Measurements from ENCODE around the gene TNS3. TPM values are rescaled to one million over a fixed set of nuclear protein-coding genes. Genes with fewer than 3 reads are reported as not detected.

The TNS3 gene
- total RNA-seq, 4 donors from 2014 or later, result 34.6 to 52.5 (median 48.6) TPM

DNA sequence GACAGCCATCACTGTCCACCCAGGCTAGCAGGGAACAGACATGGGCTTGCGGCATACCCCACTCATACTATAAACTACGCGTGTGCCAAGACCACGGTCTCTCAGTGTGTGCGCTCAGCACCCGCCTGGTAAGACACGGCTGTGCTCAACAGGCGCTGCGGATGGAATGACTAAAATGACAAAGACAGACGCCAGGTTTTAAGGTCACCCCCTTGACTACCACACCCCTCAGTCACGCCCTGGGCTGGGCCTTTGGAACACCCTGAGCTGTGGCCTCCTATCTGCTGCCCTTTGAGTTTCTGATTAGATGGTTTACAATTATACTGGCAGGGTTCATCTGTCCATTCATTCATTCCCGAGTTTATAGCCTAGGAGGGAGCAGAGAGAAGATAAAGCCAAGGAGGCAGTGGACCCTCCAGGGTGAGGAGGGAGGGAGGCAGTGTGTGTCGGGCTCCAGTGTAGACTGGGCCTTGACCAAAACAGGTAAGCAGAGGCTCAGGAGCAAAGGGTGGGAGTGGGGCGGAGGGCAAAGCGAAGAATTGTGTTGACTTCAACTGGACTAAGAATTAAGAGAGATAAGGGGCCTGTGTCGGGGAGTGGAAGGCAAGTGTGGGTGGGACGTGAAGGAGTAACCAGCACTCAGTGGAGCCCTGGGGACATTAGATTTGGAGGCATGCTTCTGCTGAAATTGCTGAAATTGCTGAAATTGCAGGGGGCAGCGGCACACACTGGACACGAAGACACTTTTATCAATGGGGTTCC, 35.0 kb downstream of the TNS3 start:
- Histone ChIP-seq H3K4me3 (no peak overlapping the region), H3K27me3 (no peaks in the 10 kb centered on the region), H3K36me3 (no peaks in the 10 kb centered on the region), H3K27ac (replicated peaks in 1 of 4) (no peak overlapping the region), H3K9me3 (no peaks in the 10 kb centered on the region), H3K4me1 (peaks cover 12 to 29% (median 18%) of the 10 kb centered on the region in 4 donors)
- intact Hi-C loops (cut with DNase I), result no loop called here
- TF ChIP-seq, protein P1, sequence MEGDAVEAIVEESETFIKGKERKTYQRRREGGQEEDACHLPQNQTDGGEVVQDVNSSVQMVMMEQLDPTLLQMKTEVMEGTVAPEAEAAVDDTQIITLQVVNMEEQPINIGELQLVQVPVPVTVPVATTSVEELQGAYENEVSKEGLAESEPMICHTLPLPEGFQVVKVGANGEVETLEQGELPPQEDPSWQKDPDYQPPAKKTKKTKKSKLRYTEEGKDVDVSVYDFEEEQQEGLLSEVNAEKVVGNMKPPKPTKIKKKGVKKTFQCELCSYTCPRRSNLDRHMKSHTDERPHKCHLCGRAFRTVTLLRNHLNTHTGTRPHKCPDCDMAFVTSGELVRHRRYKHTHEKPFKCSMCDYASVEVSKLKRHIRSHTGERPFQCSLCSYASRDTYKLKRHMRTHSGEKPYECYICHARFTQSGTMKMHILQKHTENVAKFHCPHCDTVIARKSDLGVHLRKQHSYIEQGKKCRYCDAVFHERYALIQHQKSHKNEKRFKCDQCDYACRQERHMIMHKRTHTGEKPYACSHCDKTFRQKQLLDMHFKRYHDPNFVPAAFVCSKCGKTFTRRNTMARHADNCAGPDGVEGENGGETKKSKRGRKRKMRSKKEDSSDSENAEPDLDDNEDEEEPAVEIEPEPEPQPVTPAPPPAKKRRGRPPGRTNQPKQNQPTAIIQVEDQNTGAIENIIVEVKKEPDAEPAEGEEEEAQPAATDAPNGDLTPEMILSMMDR (IDR thresholded peaks at IDR 0.05), result no peak
- no peak for TF ChIP-seq EP300 (IDR thresholded peaks at IDR 0.05)
- no peak for TF ChIP-seq POLR2A (IDR thresholded peaks at IDR 0.05; ENCODE audit: low read depth)
- no peak for TF ChIP-seq POLR2AphosphoS5 (IDR thresholded peaks at IDR 0.05)
- no peak for DNase-seq (ENCODE audit: extremely low spot score)
- whole genome bisulfite sequencing, result 92% methylated on average over 19 of the region's 19 CpGs

DNA sequence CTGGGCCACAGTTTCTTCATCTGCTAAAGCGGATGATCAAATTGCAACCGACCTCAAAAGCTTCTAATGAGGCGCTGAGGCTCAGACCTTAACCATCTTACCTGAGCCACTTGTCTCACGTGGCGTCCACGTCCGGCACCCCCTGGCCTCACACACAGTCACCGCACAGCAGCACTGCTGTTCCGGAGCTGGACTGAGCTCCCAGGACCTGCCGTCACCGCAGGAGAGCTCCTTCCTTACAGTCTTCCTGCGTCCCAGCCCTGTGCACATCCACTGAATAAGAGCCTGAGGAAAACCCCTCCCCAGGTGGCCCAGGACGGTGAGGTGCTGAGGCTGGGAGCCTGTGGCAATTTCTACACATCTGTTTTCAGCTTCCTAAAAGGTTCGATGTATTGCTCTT, 35.7 kb downstream of the TNS3 start:
- DNase-seq (ENCODE audit: extremely low spot score), result no peak
- H3K27ac ChIP-seq (replicated peaks in 1 of 4), result no peak overlapping the region

DNA sequence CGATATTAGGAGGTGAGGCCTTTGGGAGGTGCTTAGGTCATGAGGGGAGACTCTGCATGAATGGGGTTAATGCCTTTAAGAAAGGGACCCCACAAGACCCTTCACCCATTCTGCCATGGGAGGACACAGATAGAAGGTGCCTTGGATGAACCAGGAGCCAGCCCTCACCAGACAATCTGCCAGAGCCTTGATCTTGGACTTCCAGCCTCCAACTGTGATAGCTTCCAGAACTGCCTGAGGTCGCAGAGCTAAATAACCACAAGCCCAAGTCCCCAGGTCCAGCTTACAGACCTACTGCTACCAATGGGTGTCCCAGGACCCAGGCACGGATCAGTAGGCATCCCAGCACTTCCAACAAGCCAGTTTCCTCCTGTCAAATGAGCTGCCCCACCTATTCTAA, 37.5 kb downstream of the TNS3 start:
- Histone ChIP-seq H3K27ac (replicated peaks in 1 of 4) (no peak overlapping the region), H3K27me3 (no peaks in the 10 kb centered on the region), H3K9me3 (no peaks in the 10 kb centered on the region), H3K4me3 (no peak overlapping the region), H3K4me1 (peaks cover 0 to 28% (median 8%) of the 10 kb centered on the region in 4 donors), H3K36me3 (no peaks in the 10 kb centered on the region)
- intact Hi-C loops (cut with DNase I), result no loop called here
- no peak for DNase-seq (ENCODE audit: extremely low spot score)
- TF ChIP-seq EP300 (IDR thresholded peaks at IDR 0.05) (no peak), POLR2A (IDR thresholded peaks at IDR 0.05; ENCODE audit: low read depth) (no peak), POLR2AphosphoS5 (IDR thresholded peaks at IDR 0.05) (no peak)
- TF ChIP-seq, protein P1 (IDR thresholded peaks at IDR 0.05), result no peak
- WGBS, result 93% methylated on average over 2 of the region's 3 CpGs

More for the DNA sequence above, 35.7 kb downstream of the TNS3 start:
- intact Hi-C loops (cut with DNase I), result no loop called here
- Histone ChIP-seq H3K4me3 (no peak overlapping the region), H3K9me3 (no peaks in the 10 kb centered on the region), H3K36me3 (no peaks in the 10 kb centered on the region), H3K27me3 (no peaks in the 10 kb centered on the region), H3K4me1 (peaks cover 4 to 22% (median 11%) of the 10 kb centered on the region in 4 donors)
- WGBS, result 96% methylated on average over 12 of the region's 14 CpGs
- TF ChIP-seq EP300 (IDR thresholded peaks at IDR 0.05) (no peak), POLR2A (IDR thresholded peaks at IDR 0.05; ENCODE audit: low read depth) (no peak), POLR2AphosphoS5 (IDR thresholded peaks at IDR 0.05) (no peak)

DNA sequence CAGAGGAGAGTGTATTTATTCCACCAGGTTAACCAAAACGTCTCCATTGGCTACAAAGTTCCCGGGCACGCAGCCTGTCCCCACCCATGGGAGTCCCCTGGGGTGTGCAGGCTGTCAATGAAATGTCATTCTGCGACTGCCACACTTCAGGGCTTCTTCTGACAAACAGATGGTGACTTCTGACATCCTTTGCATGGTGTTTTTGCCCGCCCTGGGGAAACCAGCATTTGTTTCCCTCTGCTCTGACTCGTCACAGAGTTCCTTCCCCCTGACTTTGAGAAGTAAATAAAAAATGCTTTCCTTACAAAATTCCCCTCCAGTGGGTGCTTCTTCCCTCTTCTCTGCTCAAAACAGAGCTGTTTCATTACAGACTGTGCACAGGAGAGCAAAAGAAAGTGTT, 38.2 kb downstream of the TNS3 start:
- peaks cover 0 to 31% (median 12%) of the 10 kb centered on the region in 4 donors for H3K4me1 ChIP-seq
- H3K27ac ChIP-seq (replicated peaks in 1 of 4), result no peak overlapping the region
- no peaks in the 10 kb centered on the region for H3K27me3 ChIP-seq
- H3K9me3 ChIP-seq, result no peaks in the 10 kb centered on the region
- no peaks in the 10 kb centered on the region for H3K36me3 ChIP-seq
- intact Hi-C loops (cut with DNase I), result no loop called here
- 68% methylated on average over 4 of the region's 6 CpGs for WGBS
- no peak overlapping the region for H3K4me3 ChIP-seq
- TF ChIP-seq EP300 (IDR thresholded peaks at IDR 0.05) (no peak), POLR2AphosphoS5 (IDR thresholded peaks at IDR 0.05) (no peak), POLR2A (IDR thresholded peaks at IDR 0.05; ENCODE audit: low read depth) (no peak)
- TF ChIP-seq, protein P1 (IDR thresholded peaks at IDR 0.05), result no peak
- DNase-seq (ENCODE audit: extremely low spot score), result no peak

DNA sequence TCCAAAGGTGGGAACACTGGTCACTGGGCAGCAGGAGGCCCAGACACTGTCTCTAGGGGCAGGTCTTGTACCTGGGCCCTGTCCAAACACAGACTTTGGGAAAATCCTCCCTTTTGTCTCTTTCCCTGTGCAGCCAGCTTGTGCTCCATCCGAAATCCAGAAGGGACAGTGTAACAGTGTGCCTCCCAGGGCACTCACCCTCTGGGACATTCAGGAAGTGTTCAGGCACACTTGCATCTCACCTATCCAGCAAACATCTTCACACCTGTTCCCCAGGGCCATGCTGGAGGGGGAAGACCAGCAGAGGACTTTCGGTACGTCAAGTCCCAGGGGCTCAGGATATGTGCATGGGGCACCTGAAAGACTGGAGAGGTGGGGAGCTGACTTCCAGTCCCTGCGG, 38.9 kb downstream of the TNS3 start:
- Histone ChIP-seq H3K27me3 (no peaks in the 10 kb centered on the region), H3K4me1 (peaks cover 2 to 36% (median 19%) of the 10 kb centered on the region in 4 donors), H3K36me3 (no peaks in the 10 kb centered on the region), H3K4me3 (no peak overlapping the region), H3K27ac (replicated peaks in 1 of 4) (no peak overlapping the region), H3K9me3 (no peaks in the 10 kb centered on the region)
- no peak for DNase-seq (ENCODE audit: extremely low spot score)
- intact Hi-C loops (cut with DNase I), result no loop called here
- no peak for TF ChIP-seq POLR2AphosphoS5 (IDR thresholded peaks at IDR 0.05)
- TF ChIP-seq, protein P1 (IDR thresholded peaks at IDR 0.05), result no peak
- TF ChIP-seq EP300 (IDR thresholded peaks at IDR 0.05), result no peak
- TF ChIP-seq POLR2A (IDR thresholded peaks at IDR 0.05; ENCODE audit: low read depth), result no peak
- WGBS, result 95% methylated on average over 4 of the region's 4 CpGs
